GM18520 (cell line): ENCODE data around the gene DUSP28.
A peak's percentile ranks its signal among the peaks of the same experiment; 100 is the strongest.
"Not testable (repeated sequence)": the region's sequence is repeated elsewhere in the genome, so short reads cannot be mapped to it uniquely, and the experiment has no call there.

Experiments
- ATAC-seq: cut with Tn5 transposase; IDR thresholded peaks from one replicate; pipeline ENCODE4 v1.9.1; 2021; ENCODE audit not compliant: unreplicated experiment

Gene DUSP28, protein sequence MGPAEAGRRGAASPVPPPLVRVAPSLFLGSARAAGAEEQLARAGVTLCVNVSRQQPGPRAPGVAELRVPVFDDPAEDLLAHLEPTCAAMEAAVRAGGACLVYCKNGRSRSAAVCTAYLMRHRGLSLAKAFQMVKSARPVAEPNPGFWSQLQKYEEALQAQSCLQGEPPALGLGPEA

DNA sequence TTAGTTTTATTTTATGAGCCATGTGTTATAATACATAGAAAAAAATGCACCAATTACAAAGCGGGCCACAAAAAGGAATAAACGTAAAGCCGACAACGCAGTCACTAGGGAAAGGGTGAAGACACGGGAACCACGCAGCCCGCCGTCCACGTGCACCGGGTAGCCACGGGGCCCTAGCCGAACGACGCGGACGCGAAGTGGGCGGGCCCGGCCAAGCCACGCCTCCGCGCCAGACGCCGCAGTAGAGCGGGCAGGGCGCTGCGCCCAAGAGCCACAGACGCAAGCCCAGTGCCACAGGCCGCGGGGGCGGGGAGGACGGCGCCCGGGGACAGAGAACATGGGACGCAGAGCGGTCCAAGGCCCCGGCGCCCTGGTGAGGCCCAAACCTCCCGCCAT is at the start of gene DUSP28:
TSS of gene DUSP28 (plus strand) at position 274 of the 396 bp plus-strand sequence. CDS start 328 bp downstream, outside the sequence.
- ATAC-seq: peak; percentile 43

GRCh38 chr2:240510513-240511210 is 49.5 kb upstream of the DUSP28 start:
- ATAC-seq: no peak

- no peak for ATAC-seq
Measured at GRCh38 chr2:240511351-240512108, 48.6 kb upstream of the DUSP28 start.

- no peak for ATAC-seq
Measured at GRCh38 chr2:240512109-240512485, 48.1 kb upstream of the DUSP28 start.

- no peak for ATAC-seq
Measured at GRCh38 chr2:240512666-240513535, 47.3 kb upstream of the DUSP28 start.

DNA sequence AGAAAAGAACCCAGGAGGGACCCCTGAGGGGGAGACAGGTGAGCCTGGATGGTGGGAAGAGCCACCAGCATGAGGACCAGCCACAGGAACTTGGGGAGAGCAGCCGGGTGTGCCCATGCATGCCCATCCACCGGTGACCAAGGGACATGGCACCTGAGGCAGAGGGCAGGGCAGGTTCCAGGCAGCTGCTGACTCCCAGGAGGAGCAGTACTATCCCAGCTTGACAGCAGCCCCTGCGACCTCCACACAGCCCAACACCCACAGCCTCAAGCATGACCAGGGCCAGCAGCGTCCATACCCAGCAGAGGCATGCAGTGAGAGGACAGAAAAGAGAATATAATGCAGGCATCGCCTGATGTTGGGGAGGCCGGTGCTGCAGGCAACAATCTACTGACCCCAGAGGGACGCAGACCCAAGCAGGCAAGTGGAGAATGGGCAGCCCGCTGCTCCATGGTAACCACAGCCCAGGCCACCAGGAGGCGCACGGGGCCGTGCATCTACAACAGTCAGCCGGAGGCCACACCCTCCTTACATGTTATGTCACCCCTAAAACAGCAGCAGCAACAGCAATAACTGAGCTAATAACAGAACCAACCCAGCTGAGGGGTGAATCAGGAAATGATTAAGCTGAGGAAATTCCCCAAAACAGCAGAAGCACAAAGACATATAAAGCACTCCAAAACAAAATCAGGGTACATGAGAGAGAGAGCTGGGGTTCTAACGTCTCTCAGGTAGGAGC is 46.4 kb upstream of the DUSP28 start:
- ATAC-seq: peak; percentile 88

DNA sequence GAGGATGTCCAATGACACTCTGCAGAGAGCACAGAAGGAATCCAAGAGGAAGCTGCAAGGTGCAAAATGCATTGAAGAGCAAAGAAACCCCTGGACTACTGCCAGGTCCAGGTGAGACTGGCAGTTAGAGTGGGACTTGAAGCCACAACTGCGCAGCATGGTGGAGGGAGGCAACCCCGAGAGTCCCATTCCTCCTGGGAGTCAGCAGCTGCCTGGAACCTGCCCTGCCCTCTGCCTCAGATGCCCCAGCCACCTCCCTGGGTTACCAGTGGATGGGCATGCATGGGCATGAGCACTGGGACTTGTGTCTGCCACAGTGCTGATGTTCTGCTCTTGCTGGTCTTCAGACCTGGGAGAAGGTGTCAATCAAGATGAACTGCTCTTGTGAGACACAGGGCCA is 45.5 kb upstream of the DUSP28 start:
- no peak for ATAC-seq

- no peak for ATAC-seq
Measured at GRCh38 chr2:240517342-240517741, 42.8 kb upstream of the DUSP28 start.

DNA sequence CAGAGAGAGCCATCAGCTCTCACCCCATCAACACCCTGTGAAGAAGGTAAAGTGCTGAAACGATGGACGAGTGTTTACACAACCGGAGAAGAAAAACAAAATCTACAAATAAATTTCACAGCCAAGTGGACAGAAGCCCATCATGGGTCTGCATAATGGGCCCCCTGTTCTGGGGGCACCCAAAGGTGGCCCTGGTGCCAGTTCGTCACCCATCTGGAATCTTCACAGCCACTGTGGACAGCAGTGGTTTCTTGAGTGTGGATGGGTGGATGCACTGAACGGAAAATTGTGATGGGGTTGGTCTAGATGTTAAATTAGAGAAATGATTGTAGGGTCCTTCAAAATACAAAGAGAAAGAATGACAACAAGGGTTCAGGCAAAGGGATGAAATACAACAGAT is 41.2 kb upstream of the DUSP28 start:
- ATAC-seq: no peak

DNA sequence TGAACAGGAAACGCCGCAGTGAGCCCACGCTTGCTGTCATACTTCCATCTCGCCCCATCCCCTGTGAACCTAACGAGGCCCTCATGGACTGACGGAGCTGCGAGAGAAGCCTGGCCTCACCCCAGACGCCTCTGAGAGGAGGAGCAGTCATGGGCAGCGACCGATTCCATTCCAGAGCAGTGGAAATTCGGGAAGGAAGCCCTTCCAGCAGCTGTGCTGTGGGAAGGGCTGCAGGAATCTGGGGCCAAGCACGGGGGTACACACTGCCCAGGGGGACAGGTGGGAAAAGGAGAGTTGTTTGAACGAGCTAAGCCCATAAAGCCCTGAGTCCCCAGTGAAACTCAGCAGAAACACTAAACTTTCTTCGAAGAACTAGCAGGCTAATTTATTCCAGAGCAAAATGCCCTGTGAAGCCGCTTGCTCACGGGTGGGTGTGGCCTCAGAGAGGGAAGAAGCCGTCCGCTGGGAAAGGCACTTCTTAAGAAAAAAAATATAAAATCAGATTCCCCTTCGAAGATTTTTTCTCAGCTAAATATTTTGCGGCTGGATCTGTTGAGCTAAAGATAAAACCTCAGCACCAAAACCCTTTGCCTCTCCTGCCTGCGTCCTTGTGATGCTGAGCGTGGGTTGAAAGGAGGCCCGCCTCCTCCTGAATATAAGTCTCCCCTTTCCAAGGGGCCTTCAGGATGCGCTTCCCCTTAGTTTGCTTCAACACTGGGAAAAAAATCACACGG is 40.6 kb upstream of the DUSP28 start:
- ATAC-seq: no peak

DNA sequence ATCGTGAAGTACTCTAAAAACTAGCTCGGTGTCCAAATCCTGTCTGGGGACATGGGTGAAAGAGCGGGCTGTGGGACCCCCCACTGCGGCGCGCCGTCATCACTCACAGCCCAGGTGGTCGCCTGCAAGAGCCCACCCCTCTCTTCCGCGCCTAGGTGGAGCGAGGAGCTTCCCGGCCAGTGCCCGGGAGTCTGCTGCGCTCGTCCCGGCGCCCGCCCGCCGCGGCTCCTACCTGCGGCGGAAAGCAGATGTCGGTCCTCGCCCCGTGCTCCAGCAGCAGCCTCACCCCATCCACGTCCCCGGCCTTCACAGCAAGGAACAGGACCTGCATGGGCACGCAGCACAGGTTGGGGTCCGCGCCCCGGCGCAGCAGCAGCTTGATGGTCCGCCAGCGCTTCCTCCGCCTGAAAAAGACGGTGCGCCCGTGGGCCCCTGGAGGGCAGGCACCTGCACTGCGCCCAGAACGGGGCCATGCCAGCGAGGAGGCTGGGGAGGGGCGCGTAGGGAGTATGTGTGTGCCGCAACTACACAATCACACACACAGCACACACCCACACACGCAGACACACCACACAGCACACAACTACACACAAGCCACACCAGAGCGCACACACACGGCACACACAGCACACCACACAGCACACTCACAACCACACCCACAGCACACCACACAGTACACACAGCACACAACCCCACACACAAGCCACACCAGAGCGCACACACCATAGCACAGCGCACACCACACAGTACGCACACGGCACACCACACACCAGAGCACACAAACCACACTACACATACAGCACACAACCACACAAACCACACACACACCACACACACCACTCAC is 39.8 kb upstream of the DUSP28 start:
- ATAC-seq: no peak

DNA sequence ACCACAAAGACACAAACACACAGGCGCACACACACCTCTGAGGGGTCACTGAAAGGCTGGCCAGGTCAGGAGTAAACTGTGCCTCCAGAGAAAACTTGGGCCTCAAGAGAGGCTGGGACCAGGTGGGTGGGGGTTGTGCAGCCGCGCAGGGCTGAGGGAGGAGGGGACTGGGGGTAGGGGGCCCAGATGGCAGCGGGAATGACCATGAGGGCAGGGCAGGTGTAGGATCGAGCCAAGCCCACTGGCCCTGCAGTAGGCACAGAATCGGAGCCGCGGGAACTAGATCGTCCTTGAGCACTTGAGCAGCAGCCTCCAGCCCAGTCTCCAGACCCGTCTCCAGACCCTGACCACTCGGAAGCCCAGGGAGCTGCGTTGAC is 39.2 kb upstream of the DUSP28 start:
- no peak for ATAC-seq

- not testable (repeated sequence) for ATAC-seq
Measured at GRCh38 chr2:240521885-240522284, 38.3 kb upstream of the DUSP28 start.

DNA sequence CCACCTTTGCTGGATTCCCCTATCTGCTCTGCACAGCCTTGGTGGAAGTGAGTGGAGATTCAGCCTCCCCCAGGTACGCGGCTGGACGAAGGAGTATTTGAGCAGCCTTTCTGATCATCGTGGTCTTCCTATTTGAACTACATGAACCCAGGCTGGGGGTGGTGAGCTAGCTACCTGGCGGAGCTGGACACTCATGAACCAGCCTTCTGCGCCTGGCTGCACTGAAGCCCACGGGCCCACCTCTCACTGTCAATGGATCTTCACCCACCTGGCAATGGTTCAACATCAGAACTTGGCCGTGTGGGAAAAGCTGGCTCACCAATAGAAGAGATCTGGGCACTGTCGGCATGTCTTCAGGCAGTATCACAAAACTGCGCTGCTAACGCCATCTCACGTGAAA is 37.8 kb upstream of the DUSP28 start:
- no peak for ATAC-seq

- no peak for ATAC-seq
Measured at GRCh38 chr2:240523451-240524281, 36.5 kb upstream of the DUSP28 start.

GRCh38 chr2:240524963-240525718 is 35.0 kb upstream of the DUSP28 start:
- no peak for ATAC-seq

- no peak for ATAC-seq
Measured at GRCh38 chr2:240525802-240526201, 34.4 kb upstream of the DUSP28 start.
